Thymus (tissue), 14 donors: ENCODE results near the gene GNPTAB. TPM values are rescaled to one million over a fixed set of nuclear protein-coding genes. Genes with fewer than 3 reads are reported as not detected.

Source experiments
- DNase-seq, 9 donors: peaks; one replicate each; pipeline ENCODE4 v3.0.0-alpha.2; 2013; ENCODE audit warnings: low spot score in 9 of 9, low read depth in 6 of 9, missing footprints in 1 of 9
- H3K27ac ChIP-seq, 2 donors: one replicate each; pipeline ENCODE4 v1.5.1; 2013; ENCODE audit warnings: control low read depth in 1 of 2, low read depth in 1 of 2, low read length in 1 of 2, mild to moderate bottlenecking in 1 of 2, moderate library complexity in 1 of 2
- H3K27me3 ChIP-seq, 2 donors: one replicate each; pipeline ENCODE4 v1.5.1; 2013; ENCODE audit warnings: low read length in 1 of 2; ENCODE audit not compliant: control insufficient read depth in 2 of 2, insufficient read depth in 1 of 2
- H3K36me3 ChIP-seq, 2 donors: one replicate each; pipeline ENCODE4 v1.5.1; 2013; ENCODE audit warnings: low read length in 1 of 2, mild to moderate bottlenecking in 1 of 2, moderate library complexity in 1 of 2; ENCODE audit not compliant: control insufficient read depth in 2 of 2, insufficient read depth in 2 of 2
- H3K4me1 ChIP-seq, 2 donors: one replicate each; pipeline ENCODE4 v1.5.1; 2013; ENCODE audit warnings: low read length in 2 of 2; ENCODE audit not compliant: control insufficient read depth in 2 of 2, insufficient read depth in 2 of 2
- H3K4me3 ChIP-seq, 2 donors: one replicate each; pipeline ENCODE4 v1.5.1; 2013; ENCODE audit warnings: low read length in 2 of 2, control low read depth in 1 of 2, mild to moderate bottlenecking in 1 of 2
- H3K9me3 ChIP-seq, 2 donors: one replicate each; pipeline ENCODE4 v1.5.1; 2013; ENCODE audit warnings: low read length in 1 of 2, mild to moderate bottlenecking in 1 of 2; ENCODE audit not compliant: control insufficient read depth in 2 of 2, insufficient read depth in 1 of 2
- WGBS: extraction: QIAGEN DNeasy Blood & Tissue Kit; methylation state at CpG from one replicate; pipeline ENCODE4 v1.1.7; 2013; 5-methylcytosine and 5-hydroxymethylcytosine counted together
- long read RNA-seq, 10 donors: transcript quantifications; one replicate each; lab custom pipeline, GENCODE V29; 2026
- polyA plus RNA-seq: library from polyadenylated mRNA; stranded (reverse); fragments of 200-250 nt; gene quantifications from one replicate; pipeline ENCODE4 v1.2.3, GENCODE V29; 2013
- total RNA-seq: library from RNA; stranded (reverse); fragments of 120-200 nt; gene quantifications from one replicate; pipeline ENCODE4 v1.2.4, GENCODE V29; 2013
- donor health status: healthy.

GNPTAB gene
- total RNA-seq (44.8 TPM), polyA plus RNA-seq (20.6 TPM)
- long read RNA-seq, donor 1: 0 reads
- long read RNA-seq, donor 2: 0 reads
- long read RNA-seq, donor 3, full-length matches to known transcripts: 2 of 2 reads
- long read RNA-seq, donor 3, partial matches to known transcripts: 0 of 2 reads
- long read RNA-seq, donor 3, other reads (novel, unspliced or antisense): 0 of 2 reads
- long read RNA-seq, donor 4, full-length matches to known transcripts: 2 of 2 reads
- long read RNA-seq, donor 4, partial matches to known transcripts: 0 of 2 reads
- long read RNA-seq, donor 4, other reads (novel, unspliced or antisense): 0 of 2 reads
- long read RNA-seq, donor 5, full-length matches to known transcripts: 6 of 73 reads
- long read RNA-seq, donor 5, partial matches to known transcripts: 67 of 73 reads
- long read RNA-seq, donor 5, other reads (novel, unspliced or antisense): 0 of 73 reads
- long read RNA-seq, donor 6, full-length matches to known transcripts: 5 of 5 reads
- long read RNA-seq, donor 6, partial matches to known transcripts: 0 of 5 reads
- long read RNA-seq, donor 6, other reads (novel, unspliced or antisense): 0 of 5 reads
- long read RNA-seq, donor 7, full-length matches to known transcripts: 4 of 4 reads
- long read RNA-seq, donor 7, partial matches to known transcripts: 0 of 4 reads
- long read RNA-seq, donor 7, other reads (novel, unspliced or antisense): 0 of 4 reads
- long read RNA-seq, donor 8, full-length matches to known transcripts: 2 of 2 reads
- long read RNA-seq, donor 8, partial matches to known transcripts: 0 of 2 reads
- long read RNA-seq, donor 8, other reads (novel, unspliced or antisense): 0 of 2 reads
- long read RNA-seq, donor 9, full-length matches to known transcripts: 1 of 1 reads
- long read RNA-seq, donor 9, partial matches to known transcripts: 0 of 1 reads
- long read RNA-seq, donor 9, other reads (novel, unspliced or antisense): 0 of 1 reads
- long read RNA-seq, donor 10, full-length matches to known transcripts: 3 of 3 reads
- long read RNA-seq, donor 10, partial matches to known transcripts: 0 of 3 reads
- long read RNA-seq, donor 10, other reads (novel, unspliced or antisense): 0 of 3 reads

DNA sequence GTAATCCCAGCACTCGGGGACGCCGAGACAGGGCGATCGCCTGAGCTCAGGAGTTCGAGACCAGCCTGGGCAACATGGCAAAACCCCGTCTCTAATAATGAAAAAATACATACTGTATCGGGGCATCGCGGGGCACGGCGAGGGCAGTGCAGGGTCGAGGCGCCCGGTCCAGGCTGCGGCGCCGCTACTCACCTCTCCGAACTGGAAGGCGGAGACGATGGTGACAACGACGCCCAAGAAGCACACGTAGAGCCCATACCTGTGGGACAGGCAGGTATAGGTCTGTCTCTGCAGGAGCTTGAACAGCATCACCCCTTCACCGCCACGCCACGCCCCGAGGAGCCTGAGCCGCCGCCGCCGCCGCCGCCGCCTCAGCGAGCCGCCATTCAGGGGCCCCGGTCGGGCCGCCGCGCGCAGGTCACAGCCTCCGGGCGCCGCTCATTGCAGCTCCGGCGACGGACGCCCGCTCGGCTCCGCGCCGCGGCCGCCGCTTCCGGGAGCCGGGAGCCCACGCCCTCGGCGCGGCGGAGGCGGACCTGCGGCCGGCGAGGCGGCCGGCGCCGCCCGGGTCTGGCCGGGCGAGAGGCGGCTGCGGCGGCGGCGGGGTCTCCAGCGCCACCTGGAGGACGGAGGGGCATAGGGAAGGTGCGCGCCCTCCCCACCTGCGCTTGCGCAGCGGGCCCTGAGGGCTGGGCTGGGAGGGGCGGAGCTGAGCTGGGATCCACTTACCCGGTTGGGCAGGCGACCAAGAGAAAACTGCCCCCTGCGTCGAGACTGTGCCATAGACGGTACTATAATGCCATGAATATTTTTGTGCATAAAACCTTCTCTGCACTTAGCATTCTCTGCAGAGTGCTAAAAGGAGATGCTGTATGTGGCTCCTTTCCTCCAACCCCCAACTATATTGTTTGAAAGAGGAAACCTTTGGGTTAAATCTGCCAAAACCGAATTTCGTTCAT, at the start of gene GNPTAB:
Gene GNPTAB, minus strand, starts transcription at position 593 of the 959 bp plus-strand sequence. Its CDS starts 284 bp downstream, at position 309.
- Histone ChIP-seq H3K4me3 (peak within 1 kb of the TSS; percentile 85 to 91), H3K9me3 (no peaks in the 10 kb centered on the region), H3K4me1 (peaks cover 7 to 34% of the 10 kb centered on the region in 2 donors), H3K36me3 (no peaks in the 10 kb centered on the region), H3K27ac (peak within 1 kb of the TSS; percentile 88 to 89), H3K27me3 (no peaks in the 10 kb centered on the region)
- peak; percentile 85 to 96 (median 88) for DNase-seq
- under 1% methylated on average over 96 of the region's 96 CpGs for WGBS

DNA sequence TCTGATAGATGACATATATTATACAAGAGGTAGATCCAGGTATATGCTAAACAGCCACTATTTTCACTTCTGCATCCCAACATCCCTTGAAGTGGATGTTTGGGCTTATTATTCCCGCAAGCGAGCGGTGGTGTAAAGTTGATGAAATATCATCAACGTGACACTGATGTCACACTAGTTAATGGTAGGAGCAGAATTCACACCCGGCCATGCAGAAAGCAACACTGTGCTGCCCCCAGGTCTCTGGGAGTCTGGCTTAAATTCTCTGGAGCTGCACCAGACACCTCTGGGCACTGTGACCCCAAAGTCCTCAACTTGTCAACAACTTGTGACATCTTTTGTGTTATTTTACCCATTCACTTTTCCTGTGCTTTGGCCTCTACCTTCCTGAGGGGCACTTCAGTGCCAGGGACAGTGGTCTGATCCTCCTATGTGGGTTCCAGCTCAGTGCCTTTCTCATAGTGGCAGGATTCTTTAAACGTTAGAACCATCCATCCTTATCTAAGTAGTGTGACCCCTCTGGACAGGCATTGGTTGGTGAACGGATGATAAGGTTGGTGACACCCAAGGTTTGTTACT, 47.6 kb upstream of the GNPTAB start:
- peak overlapping the region; percentile 43 to 67 for H3K4me3 ChIP-seq
- H3K9me3 ChIP-seq: no peaks in the 10 kb centered on the region
- H3K27ac ChIP-seq: peak overlapping the region in 1 of 2 donors; percentile 76
- H3K27me3 ChIP-seq: peaks cover 4 to 22% of the 10 kb centered on the region in 2 donors
- peaks cover 4 to 9% of the 10 kb centered on the region in 2 donors for H3K4me1 ChIP-seq
- no peaks in the 10 kb centered on the region for H3K36me3 ChIP-seq
- WGBS: 31% methylated on average over 7 of the region's 7 CpGs
- no peak for DNase-seq

DNA sequence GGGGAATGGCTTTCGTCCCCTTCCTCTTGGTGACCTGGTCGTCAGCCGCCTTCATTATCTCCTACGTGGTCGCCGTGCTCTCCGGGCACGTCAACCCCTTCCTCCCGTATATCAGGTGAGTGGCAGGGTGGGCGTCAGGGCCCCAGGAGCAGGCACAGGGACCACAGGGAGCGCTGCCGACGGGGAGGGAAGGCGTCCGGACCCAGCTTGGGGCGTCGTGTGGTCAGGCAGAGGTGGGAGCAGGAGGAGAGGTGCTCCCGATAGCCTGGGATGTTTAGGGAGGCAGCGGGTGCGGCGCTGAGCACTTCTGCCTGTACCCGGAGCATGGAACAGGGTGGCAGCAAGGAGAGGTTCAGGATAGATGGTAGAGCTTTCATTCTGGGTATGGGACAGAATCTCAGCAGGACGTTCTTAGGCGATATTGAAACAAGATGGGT, 47.1 kb upstream of the GNPTAB start:
- H3K4me3 ChIP-seq: peak overlapping the region; percentile 43 to 67
- DNase-seq: peak in 1 of 9 donors; percentile 17
- peaks cover 4 to 22% of the 10 kb centered on the region in 2 donors for H3K27me3 ChIP-seq
- H3K9me3 ChIP-seq: no peaks in the 10 kb centered on the region
- H3K36me3 ChIP-seq: no peaks in the 10 kb centered on the region
- peaks cover 4 to 9% of the 10 kb centered on the region in 2 donors for H3K4me1 ChIP-seq
- H3K27ac ChIP-seq: peak overlapping the region; percentile 76 to 89
- under 1% methylated on average over 24 of the region's 24 CpGs for WGBS

DNA sequence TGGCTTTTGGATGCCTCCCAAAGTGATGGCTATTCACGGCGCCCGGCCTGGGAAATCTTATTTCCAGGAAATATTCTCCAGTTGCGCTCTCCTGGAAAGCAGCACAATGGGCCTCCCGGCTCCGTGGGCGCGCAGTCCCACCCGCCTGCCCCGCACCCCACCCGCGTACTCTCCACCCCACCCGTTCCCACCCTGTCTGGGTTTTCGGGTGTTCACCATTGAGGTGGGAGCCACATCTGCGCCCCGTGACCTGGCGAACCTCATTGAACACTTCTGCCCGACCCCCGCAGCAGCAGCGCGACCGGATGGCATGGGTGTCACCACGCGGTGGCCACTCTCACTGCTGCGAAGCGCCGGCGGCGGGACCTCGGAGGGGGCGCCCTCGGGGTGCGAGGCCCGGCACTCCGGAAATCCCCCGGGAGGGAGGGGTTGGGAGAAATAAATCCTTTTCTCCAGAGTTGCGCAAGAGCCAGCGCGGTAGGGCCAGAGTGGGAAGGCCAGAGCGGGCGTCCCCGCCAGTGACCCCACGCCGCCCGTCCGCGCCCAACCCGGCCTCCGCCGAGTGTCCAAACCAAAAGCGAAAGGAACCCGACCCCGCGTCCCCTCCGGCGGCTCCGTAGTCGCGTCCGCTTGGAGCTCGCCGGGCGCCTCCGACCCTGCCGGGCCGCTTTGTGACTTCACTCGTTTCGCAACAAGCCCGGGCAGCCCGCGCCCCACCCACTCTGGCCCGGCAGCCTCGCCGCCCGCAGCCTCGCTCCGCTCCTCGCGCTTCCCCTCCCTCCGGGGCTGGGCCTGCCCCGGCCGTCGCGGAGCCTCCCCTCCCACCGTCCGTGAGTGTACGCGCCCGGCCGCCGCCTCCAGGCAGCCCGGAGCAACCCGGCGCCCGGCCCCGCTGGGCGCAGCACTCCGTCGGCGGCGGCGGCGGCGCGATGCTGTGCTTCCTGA, 46.4 kb upstream of the GNPTAB start, which contains the start of gene DRAM1:
Gene DRAM1, plus strand, starts transcription at position 720 of the 945 bp plus-strand sequence. Its CDS starts 210 bp downstream, at position 930.
- Histone ChIP-seq H3K4me3 (peak within 1 kb of the TSS; percentile 67 to 68), H3K9me3 (no peaks in the 10 kb centered on the region), H3K27ac (peak within 1 kb of the TSS; percentile 79 to 89), H3K4me1 (peaks cover 4 to 9% of the 10 kb centered on the region in 2 donors), H3K27me3 (peaks cover 4 to 22% of the 10 kb centered on the region in 2 donors), H3K36me3 (no peaks in the 10 kb centered on the region)
- peak in 7 of 9 donors; percentile 21 to 70 (median 47) for DNase-seq
- WGBS: 3% methylated on average over 105 of the region's 105 CpGs

DNA sequence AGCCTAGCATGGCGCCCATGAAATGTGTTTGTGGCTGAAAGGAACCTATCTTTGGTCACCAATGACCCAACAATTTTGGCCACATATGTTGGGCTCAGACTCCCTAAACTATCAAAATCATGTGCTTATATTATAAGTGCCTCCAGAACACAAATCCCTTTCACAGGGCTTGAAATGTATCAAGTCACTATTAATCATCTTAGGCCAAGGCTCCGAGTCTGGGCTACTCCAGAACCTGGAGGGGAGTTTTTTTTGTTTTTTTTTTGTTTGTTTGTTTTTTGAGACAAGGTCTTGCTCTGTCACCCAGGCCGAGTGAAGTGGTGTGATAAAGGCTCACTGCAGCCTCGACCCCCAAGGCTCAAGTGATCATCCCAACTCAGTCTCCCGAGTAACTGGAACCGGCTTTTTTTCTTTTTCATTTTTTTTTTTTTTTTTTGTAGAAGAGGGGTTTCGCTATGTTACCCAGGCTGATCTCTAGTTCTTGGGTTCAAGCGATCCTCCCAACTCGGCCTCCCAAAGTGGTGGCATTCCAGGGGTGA, 45.6 kb upstream of the GNPTAB start:
- H3K27ac ChIP-seq: peak overlapping the region; percentile 79 to 89
- H3K9me3 ChIP-seq: no peaks in the 10 kb centered on the region
- WGBS: 86% methylated on average over 9 of the region's 9 CpGs
- peaks cover 4 to 22% of the 10 kb centered on the region in 2 donors for H3K27me3 ChIP-seq
- no peaks in the 10 kb centered on the region for H3K36me3 ChIP-seq
- H3K4me1 ChIP-seq: peaks cover 4 to 9% of the 10 kb centered on the region in 2 donors
- peak overlapping the region; percentile 67 to 68 for H3K4me3 ChIP-seq
- no peak for DNase-seq

DNA sequence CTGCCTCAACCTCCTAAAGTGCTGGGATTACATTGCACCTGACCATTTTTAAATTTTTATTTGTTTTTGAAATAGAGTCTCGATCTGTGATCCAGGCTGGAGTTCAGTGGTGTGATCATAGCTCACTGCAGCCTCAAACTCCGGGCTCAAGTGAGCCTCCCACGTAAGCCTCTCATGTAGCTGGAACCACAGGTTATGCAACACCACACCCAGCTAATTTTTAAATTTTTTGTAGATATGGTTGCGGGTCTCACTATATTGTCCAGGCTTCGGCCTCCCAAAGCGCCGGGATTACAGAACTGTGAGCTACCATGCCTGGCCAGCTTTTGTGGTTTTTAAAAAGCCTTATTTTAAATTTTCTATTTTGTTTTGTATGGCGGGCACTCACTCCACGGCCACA, 44.4 kb upstream of the GNPTAB start:
- Histone ChIP-seq H3K4me3 (no peak overlapping the region), H3K36me3 (no peaks in the 10 kb centered on the region), H3K27me3 (peaks cover 4 to 22% of the 10 kb centered on the region in 2 donors), H3K27ac (no peak overlapping the region), H3K9me3 (no peaks in the 10 kb centered on the region), H3K4me1 (peaks cover 4 to 9% of the 10 kb centered on the region in 2 donors)
- no peak for DNase-seq
- WGBS: 98% methylated on average over 9 of the region's 9 CpGs

DNA sequence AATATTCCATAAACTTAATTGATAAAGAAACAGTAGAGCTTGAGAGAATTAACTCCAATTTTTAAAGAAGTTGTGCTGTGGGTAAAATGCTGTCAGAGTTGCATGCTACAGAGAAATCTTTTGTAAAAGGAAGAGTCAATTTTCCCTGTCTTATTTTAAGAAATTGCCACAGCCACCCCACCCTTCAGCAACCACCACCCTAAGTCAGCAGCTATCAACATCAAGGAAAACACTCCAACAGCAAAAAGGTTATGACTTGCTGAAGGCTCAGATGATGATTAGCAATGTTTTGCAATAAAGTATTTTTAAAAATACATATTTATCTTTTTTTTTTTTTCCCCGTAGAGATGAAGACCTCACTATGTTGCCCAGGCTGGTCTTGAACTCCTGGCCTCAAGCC, 40.2 kb upstream of the GNPTAB start:
- 97% methylated on average over 1 of the region's 1 CpG for WGBS

More for the DNA sequence above, 40.2 kb upstream of the GNPTAB start:
- H3K36me3 ChIP-seq: no peaks in the 10 kb centered on the region
- no peak for DNase-seq
- no peak overlapping the region for H3K4me3 ChIP-seq
- H3K27me3 ChIP-seq: no peaks in the 10 kb centered on the region
- no peaks in the 10 kb centered on the region for H3K9me3 ChIP-seq
- H3K4me1 ChIP-seq: no peaks in the 10 kb centered on the region
- H3K27ac ChIP-seq: no peak overlapping the region
